Measurements from ENCODE around the gene CDX1.

The CDX1 gene

DNA sequence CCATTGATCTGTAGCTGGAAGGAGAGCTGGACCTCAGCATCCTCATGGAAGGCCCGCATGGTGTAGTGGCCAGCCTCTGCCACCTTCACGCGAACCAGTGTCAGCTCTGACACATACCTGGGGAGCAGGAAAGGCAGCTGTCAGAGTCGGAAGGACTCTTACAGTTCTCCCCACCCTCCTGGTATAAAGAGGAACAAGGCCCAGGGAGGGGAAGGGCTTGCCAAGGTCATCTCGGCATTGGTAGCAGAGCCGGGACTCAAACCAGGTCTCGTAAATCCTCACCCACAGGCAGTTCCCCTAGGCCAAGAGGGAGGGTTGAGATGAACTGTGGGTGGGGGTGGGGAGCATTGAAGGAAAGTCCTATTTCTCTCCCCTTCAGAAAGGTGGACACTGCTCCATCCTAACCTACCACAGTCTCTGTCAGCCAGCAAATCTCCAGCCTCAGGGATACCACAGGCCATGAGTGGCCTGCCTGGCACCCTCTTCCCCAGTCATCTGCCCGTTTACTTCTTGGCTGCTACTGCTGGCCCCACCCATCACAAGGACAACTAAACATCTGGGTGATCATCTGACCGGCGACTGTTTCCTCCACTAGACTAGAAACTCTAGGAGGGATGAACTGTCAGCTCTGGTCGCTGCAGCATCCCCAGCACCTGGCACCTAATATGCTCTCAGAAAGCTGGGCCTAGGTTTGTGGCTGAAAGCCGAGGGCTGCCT is 34.4 kb upstream of the CDX1 start:
- no peak for DNase-seq

DNA sequence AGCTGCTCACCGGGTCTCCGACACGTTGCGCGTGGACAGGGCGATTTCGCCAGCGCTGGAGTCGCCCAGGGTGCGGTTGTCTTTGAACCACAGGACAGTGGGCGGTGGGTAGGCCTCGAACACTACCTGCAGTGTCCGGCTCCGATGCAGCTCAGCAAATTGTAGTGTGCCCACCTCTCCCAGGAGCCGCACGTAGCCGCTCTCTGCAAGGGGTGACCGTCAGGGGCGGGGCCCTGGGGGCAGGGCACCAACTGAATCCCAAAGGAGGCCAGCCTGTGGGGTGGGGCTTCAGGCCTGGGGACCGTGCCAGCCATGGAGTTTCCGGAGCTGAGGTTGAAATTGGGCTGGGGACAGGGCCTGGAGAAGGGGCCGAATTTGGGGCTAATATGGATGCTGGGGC is 33.8 kb upstream of the CDX1 start:
- no peak for DNase-seq

DNA sequence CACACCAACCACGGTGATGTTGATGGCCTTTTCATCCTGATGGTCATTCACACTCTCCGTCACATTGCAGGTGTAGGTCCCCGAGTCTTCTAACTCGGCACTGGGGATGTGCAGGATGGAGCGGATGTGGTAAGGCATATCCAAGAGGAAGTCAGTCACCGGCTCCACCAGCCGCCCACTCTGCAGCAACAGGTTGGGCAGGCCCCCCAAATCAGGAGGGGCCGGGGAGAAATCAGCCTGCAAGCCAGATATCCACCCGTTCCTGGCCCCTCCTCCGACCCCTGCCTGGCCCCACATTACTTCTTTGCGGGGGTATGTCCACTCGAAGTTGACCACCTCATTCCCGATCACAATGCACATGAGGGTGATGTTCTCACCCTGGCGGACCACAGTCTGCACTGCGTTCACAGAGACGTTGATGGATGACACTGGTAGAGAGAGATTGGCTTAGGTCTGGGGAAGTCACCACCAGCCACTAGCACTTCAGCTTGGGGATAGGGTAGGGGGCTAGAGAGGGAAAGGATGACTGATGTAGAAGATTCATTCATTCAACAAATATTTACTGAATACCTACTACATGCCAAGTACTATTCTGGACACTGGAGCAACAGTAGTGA is 32.9 kb upstream of the CDX1 start:
- no peak for DNase-seq

DNA sequence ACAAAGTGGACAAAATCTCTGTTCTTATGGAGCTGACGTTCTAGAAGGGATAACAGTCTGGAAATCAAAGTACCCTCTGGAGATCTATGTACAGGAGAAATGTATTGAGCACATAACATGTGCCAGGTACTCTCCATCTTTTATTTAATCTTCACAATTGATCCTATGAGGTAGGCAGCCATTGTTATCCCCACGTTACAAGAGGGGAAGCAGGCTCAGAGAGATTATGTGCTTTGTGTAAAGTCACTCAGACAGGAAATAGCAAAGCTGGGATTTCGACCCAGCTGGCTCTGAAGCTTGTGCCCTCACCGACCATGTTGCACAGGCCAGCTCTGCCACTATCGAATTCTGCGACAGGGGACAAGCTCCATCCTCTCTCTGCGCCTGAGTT is 32.4 kb upstream of the CDX1 start:
- no peak for DNase-seq

DNA sequence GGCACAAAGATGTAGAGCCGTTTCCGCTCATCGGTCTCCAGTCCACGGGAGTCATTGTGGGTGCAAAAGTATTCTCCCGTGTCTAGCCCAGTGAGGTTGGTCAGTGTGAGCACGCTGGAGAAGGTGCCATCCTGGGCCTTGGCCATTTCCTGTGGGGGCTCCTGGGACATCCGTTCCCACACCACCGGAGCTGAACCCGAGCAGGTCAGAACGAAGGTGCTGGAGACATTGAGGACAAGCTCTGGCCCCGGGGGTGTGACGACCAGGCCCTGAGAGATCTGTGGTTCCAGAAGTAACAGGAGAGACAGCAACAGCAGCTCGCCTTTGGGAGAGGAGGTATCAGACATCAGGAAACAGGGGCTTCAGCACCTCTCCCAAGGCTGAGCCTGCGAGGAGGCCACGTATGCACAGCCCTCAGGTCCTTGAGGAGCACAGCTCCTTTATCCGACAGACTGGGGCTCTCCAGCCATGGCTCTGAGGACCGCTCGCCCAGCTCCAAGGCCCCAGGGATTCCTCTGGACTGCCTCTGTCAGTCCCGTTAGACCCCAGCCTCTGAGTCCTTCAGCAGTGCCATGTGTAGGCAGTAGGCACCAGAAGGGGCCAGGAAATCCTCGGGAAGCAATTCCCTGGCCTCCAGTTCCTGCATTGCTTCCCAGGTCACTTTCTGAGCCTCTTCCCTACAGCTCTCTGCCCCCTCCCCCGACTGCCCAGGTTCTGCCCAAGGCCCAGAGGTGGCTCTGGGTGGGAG is 30.8 kb upstream of the CDX1 start:
- DNase-seq: no peak

DNA sequence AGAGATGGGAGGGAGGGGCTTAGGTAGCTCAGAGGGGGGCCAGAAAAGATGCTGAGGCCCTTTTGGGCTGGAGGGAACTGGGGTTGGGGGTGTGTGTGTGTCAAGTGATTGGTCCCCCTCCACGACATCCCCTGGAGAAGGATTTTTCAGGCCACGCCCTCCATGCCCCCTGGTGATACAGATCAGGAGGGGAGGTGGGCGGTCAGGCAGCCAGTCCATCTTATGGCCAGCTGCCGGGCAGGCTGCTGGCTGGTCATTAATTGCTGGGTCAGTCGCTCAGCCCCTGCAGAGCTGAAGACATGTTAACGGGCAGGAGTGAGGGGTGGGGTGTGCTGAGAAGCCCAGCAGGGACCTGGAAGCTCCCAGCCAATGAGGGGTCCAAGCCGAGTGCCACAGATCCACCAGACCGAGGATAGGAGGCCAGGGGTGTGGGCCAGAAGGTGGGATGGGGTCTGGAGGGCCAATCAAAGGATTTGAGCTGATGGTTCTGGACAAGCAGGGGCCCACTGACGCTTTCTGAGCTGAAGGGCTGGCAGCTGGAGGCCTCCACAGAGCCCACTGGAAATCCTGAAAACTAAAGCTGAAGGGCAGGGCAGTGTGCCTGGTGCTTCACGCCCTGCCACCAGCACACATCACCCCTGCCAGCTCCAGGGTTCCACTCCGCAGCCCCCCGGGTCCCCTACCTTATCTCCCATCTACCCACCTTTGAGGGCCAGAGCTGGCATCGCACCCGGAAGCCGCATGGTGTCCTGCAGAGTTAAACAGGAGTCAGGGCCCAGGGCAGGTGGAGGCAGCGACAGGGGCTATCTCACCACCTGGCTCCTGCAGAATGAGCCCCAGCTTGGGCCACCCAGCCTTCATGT is 30.0 kb upstream of the CDX1 start:
- DNase-seq: no peak

DNA sequence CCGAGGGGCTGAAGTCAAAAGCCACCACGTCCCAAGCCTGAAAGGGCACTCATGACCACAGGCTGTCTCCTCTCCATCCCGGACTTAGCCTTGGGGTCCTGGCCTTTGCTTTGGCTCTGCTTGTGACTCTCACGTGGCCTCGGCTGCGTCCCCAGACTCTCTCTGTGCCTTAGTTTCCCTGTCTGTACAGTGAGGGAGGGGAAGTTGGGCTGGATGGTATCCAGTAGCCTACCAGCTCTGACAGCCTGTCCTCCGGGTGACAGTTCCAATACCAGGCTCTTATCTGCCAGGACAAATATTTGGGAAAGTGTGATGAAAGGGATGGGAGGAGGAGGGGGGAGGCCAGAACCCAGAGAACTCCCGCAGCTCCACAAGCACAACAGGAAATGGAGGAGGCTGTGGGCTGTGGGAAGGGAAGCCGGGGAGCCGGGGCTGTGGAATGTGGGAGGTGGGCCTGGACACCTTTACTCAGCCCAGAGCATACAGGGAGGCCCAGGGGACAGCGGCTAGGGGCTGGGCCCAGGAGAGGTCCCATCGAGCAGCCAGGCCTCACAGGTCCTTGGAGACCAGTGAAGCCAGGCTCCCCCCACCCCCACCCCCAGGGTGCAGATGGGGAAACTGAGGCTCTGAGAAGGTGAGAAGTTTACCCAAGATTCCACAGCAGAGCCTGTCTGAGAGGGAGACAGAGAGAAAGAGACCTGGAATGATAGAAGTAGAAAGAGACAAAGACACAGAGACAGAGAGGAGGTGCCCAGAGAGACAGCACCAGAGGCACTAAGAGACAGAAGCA is 29.2 kb upstream of the CDX1 start:
- DNase-seq: no peak

DNA sequence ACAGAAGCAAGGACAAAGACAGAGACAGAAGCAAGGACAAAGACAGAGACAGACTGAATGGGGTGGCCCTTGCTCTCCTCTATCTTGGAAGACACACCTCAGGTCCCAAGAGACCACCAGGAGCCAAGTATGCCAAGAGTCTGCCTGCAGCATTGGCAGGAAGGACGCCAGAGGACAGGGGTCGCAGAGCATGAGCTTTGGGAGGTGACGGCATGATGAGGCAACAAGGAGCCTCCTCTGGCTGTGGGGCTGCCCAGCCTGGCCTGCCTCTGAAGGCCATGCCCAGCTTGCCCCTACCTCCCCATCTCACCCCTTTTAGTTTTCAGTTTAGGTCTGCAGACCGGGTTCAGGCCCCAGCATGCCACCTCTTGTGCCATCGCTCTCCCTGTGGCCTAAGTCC is 28.6 kb upstream of the CDX1 start:
- DNase-seq: no peak

DNA sequence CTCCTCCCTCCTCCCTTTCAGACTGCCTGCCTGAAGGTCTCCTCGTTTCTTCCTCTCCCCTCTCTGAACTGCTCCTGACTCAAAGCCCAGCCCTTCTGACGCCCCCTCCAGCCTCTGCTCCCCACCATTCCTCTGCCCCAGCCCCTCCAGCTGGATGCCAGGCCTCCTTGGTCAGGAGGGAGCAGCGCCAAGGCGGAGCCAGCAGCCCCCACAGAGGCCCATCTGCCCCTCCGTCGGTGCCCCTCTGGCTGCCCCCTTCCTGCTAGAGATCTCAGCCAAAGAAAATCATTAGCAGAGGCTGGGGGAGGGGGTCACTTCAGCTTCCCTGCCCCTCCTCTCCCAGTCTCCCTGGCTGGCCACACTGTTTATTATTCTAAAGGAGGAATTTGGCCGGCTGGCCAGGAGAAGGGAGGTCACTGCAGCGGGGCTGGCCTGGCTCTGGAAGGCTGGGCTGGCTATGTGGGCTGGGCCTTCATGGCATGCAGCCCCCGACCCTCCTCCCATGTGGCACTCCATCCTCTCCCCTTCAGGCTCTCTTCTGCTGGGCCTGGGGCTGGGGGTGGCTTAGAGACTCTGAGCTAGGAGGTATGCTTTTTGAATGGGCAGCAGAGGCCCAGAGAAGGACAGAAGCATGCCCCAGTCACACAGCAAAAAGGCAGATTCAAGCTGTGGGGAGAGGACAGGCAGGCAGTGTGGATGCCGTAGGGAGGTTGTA is 27.9 kb upstream of the CDX1 start:
- DNase-seq: no peak

DNA sequence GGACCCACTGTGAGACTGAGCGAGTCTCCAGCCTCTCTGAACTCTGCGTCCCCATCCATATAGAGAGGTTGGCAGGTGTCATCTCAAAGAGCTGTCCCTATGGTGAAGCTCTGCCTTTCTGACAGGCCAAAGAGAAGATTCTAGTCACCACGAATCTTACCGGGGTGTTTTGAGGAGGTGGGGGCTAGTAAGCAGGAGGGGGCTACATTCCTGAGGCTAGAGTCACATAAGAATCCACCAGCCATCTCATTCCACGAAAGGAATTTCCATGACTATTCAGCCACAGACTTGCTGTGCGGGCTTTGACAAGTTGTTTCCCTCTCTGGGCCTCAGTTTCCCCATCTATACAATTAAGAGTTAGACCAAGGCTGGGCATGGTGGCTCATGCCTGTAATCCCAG is 27.2 kb upstream of the CDX1 start:
- DNase-seq: no peak

DNA sequence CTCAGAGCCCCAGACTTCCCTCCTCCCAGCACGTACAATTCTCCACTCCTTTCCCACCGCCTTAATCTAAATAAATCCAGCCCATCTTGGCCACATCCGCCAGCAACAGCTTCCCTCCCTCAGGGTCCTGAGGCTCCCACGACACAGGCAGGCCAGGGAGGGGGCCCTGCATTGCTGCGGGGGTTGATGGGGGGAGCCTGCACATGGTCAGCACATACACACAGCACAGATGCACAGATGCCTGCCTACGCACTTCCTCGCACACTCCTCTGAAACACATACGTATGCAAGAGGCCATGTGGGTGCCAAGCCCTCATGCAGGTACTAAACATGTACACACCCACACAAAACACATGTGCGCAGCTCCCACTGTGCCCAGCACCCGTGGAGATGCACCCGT is 25.7 kb upstream of the CDX1 start:
- no peak for DNase-seq

DNA sequence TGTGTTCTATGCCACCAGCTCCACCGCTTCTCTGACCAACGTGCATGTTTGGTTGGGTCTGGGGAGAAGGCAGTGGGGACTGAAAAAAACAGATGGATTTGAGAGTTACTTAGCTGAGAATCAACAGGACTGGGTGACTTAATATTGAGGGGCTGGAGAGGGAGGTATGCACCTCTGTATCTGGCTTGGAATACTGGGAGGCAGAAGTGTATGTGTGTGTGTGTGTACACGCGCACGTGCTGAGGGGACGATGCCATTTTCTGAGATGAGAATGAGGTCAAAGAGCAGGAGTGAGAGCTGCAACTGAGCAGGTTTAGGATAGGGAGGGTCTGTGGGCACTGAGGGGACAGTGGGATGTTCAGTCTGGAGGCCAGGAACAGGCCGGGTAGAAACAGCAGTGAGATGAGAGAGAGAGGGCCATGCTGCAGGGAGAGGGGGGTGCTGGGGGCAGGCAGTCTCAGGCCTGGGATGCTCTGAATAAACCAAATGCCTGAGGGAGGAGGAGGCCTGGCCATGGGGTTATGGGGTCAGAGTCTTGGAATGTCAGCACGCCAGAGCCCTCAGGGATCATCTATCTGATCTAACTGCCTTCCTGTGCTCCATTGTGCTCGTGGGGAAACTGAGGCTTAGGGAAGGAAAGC is 24.9 kb upstream of the CDX1 start:
- DNase-seq: no peak

DNA sequence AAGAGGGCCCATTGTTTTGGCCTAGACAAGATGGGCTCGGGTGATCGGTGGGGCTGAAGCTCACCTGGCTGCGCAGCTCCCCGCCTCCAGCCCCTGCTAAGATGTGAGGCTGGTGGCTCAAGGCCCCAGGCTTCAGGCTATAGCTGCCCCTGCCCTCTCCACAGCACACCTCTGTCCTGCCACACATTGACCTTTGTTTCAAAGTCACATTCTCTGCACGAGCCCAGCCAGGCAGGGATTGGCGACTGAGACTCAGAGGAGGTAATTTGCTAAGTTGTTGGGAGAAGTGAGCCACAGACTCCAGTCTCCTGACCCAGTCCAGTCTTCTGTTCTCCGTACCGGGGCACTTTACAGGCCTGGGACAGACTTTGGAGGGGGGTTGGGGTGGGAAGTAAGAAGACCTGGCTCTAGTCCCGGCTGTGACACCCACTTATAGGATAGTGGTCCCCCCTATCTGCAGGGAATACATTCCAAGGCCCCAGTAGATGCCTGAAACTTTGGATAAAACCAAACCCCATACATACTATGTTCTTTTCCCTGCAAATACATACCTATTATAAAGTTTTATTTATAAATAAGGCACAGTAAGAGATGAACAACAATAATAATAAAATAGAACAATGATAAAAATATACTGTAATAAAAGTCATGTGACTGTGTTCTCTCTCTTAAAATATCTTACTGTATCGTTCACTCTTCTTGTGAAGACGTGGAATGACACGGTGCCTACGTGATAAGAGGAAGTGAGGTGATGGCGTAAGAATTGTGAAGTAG is 24.2 kb upstream of the CDX1 start:
- no peak for DNase-seq

DNA sequence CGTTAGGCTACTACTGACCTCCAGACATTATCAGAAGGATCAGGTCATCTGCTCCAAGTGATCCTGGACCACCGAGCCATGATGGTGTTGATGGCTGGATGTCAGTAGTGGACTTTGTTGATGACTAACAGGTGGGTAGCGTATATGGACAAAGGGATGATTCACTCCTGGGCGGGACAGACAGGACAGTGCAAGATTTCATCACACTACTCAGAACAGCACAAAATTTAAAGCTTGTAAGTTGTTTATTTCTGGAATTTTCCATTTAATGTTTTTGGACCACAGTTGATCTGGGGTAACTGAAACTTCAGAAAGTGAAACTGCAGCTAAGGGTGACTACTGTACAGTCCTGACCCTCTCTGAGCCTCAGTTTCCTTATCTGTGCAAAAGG is 23.6 kb upstream of the CDX1 start:
- no peak for DNase-seq

DNA sequence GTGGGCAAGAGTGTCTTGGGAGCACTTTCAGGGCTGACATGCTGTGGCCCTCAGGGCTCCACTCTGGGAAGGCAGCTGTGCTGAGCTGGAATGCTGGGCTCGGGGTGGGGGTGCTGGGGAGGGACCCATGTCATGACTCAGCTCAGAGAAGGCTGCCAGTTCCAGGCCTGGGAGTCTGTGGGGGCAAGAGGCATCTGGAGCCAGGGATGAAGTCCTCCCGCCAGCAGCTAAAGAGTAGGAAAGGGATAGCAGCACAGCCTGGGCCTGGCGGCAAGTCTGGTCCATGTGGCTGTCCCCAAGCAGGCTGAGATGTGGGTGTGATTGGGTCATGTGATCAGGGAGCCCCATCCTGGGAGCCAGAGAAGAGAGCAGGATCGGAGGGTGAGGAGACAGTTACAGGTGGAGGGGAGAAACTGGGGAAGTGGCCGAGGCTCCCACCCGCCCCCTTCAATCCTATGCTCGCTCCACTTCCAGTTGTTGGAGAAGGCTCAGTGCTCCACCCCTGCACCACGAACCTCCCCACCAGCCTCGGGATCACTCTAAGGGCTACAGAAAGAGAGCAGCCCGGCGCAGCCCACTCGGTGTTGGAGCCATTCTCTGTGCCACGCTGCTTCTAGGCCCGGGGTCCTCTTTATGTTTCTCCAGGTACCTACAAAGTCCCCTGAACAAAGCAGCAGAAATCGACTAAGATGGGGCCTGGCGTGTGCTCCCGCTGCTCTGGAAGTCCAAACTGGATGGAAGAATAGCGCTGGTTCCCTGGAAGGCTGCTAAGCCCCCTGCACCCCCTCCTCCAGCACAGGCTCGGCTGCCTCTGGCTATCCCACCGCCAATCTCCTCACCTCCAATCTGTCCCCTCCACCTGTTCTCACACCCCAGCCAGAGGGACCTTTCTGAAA is 23.0 kb upstream of the CDX1 start:
- no peak for DNase-seq

DNA sequence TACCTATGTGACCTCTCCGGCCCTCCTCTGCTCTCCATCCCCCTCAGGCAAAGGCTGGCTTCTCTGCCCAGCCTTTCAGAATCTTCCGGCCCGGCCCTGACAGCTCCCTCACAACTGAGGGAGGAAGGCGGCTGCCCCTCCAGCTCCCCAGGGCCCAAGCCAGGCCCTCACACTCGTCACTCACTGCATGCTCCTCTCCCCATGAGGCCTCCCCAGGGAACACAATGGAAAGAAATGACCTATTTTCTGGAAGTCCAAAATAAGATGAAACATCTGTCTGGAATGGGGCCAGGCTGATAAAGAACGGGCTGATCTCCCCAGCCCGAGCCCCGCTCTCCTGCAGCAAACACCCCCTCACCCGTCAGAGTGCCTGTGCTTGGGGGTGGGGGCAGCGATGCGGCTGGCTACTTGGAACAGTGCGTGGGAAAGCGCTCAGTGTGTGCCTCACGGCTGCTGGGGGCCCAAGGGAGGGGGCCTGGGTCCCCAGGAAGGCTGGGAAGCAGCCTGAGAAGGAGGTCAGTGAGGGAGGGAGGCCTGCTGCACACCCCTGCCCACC is 22.3 kb upstream of the CDX1 start:
- DNase-seq: no peak

DNA sequence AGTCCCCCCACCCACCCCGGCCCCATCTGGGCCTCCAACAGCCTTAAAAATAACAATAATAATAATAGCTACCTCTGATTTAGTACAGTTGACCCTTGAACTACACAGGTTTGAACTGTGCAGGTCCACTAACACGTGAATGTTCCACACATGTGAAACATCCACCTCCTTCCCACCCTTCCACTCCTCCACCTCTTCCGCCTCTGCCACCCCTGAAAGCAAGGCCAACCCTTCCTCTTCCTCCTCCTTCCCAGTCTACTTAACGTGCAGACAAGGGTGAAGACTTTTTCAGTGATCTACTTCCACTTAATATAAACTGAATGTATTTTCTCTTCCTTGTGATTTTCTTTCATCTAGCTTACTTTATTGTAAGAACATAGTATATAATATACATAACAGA is 21.7 kb upstream of the CDX1 start:
- DNase-seq: no peak

DNA sequence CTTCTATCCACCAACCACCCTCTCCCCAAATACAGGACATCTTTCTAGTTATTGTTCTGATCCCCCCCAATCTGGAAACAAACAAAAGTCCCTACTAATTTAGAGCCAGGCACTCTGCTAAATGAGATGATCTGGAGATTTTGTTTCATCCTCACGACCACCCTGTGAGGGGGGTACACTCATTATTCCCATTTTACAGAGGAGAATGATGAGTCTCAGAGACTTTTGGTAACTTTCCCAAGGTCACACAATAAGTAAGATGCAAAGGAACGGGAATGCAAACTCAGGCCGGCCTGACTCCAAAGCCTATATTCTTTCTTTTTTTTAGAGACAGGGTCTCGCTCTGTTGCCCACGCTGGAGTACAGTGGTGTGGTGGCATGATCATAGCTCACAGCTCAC is 20.3 kb upstream of the CDX1 start:
- no peak for DNase-seq

All from CD4-positive, alpha-beta T cell treated with Interleukin-6 for 4 hours (primary cell).